H1 (cell line): ENCODE results near the gene HSPA1A. TPM values are rescaled to one million over a fixed set of nuclear protein-coding genes. Genes with fewer than 3 reads are reported as not detected.

ENCODE experiments used
- ASH2L ChIP-seq: fragments of 200-600, 300-600 bp; sonication (generic); IDR thresholded peaks from one replicate; pipeline ENCODE4 v1.7.1; 2017; ENCODE audit warnings: low read length
- ATF2 ChIP-seq: IDR thresholded peaks from 2 replicates; pipeline ENCODE4 v1.6.1; 2012; ENCODE audit warnings: low read length, inconsistent platforms
- CEBPB ChIP-seq: IDR thresholded peaks from 2 replicates; pipeline ENCODE4 v1.6.1; 2012; ENCODE audit warnings: low read depth, low read length
- CREB1 ChIP-seq: IDR thresholded peaks from 2 replicates; pipeline ENCODE4 v1.6.1; 2012; ENCODE audit warnings: inconsistent platforms
- E2F6 ChIP-seq: IDR thresholded peaks from 2 replicates; pipeline ENCODE4 v1.6.1; 2012; ENCODE audit warnings: inconsistent platforms
- EGR1 ChIP-seq: IDR thresholded peaks from 2 replicates; pipeline ENCODE4 v1.6.1; 2011; ENCODE audit warnings: low read depth, low read length, borderline replicate concordance
- GTF2F1 ChIP-seq: IDR thresholded peaks from 2 replicates; pipeline ENCODE4 v1.6.1; 2012; ENCODE audit warnings: low read depth, low read length, improper control_type of control experiment, borderline replicate concordance
- HDAC2 ChIP-seq, 2 experiments: fragments of 300-600 bp in 1 of 2; sonication (generic) in 1 of 2; IDR thresholded peaks; 2 replicates each; pipeline ENCODE4 v1.6.1; 2011 to 2012; ENCODE audit warnings: low read depth in 2 of 2, low read length in 2 of 2, mild to moderate bottlenecking in 2 of 2, moderate library complexity in 2 of 2, borderline replicate concordance in 1 of 2, inconsistent platforms in 1 of 2
- JUND ChIP-seq: IDR thresholded peaks from 2 replicates; pipeline ENCODE4 v1.6.1; 2011; ENCODE audit warnings: mild to moderate bottlenecking, improper control_type of control experiment, low read length
- KDM1A ChIP-seq: fragments of 200-600, 300-600 bp; sonication (generic); IDR thresholded peaks from 2 replicates; pipeline ENCODE4 v1.7.1; 2016; ENCODE audit warnings: mild to moderate bottlenecking, low read length, borderline replicate concordance
- MAFK ChIP-seq: IDR thresholded peaks from 2 replicates; pipeline ENCODE4 v1.6.1; 2012; ENCODE audit warnings: low read depth, mild to moderate bottlenecking, improper control_type of control experiment, low read length
- NRF1 ChIP-seq: IDR thresholded peaks from 2 replicates; pipeline ENCODE4 v1.6.1; 2011; ENCODE audit warnings: mild to moderate bottlenecking, low read depth, low read length, improper control_type of control experiment
- PHF8 ChIP-seq: fragments of 200-600 bp; sonication (generic); conservative IDR thresholded peaks from 2 replicates; pipeline ENCODE4 v1.7.1; 2012; ENCODE audit warnings: low read depth, mild to moderate bottlenecking, inconsistent platforms, low read length, moderate library complexity
- POLR2A ChIP-seq, 2 experiments: IDR thresholded peaks; 1 replicate in 1 of 2; 2 replicates in 1 of 2; pipeline ENCODE4 v1.6.1; 2011; ENCODE audit warnings: low read depth in 2 of 2, low read length in 2 of 2, mild to moderate bottlenecking in 2 of 2; ENCODE audit errors: control extremely low read depth in 1 of 2
- SAP30 ChIP-seq: fragments of 300-600 bp; sonication (generic); IDR thresholded peaks from 2 replicates; pipeline ENCODE4 v1.7.1; 2012; ENCODE audit warnings: low read length, moderate library complexity, mild to moderate bottlenecking, inconsistent platforms; ENCODE audit not compliant: insufficient read depth, insufficient replicate concordance
- SIN3A ChIP-seq, 2 experiments: IDR thresholded peaks in 1 of 2; conservative IDR thresholded peaks in 1 of 2; 2 replicates each; pipeline ENCODE4 v1.6.1; 2011 to 2012; ENCODE audit warnings: low read length in 2 of 2, improper control_type of control experiment in 1 of 2, low read depth in 1 of 2, mild to moderate bottlenecking in 1 of 2
- SIX5 ChIP-seq: IDR thresholded peaks from 2 replicates; pipeline ENCODE4 v1.6.1; 2011; ENCODE audit warnings: mild to moderate bottlenecking, low read depth, low read length
- SP4 ChIP-seq: IDR thresholded peaks from 2 replicates; pipeline ENCODE4 v1.6.1; 2012; ENCODE audit warnings: low read length, inconsistent platforms
- TAF1 ChIP-seq: IDR thresholded peaks from 2 replicates; pipeline ENCODE4 v1.6.1; 2011; ENCODE audit warnings: mild to moderate bottlenecking, low read depth, low read length
- TBP ChIP-seq: IDR thresholded peaks from 2 replicates; pipeline ENCODE4 v1.6.1; 2011; ENCODE audit warnings: low read depth, low read length, improper control_type of control experiment
- TEAD4 ChIP-seq: IDR thresholded peaks from 2 replicates; pipeline ENCODE4 v1.6.1; 2012; ENCODE audit warnings: low read depth, low read length, inconsistent platforms, mixed read lengths
- YY1 ChIP-seq: IDR thresholded peaks from 2 replicates; pipeline ENCODE4 v1.6.1; 2011; ENCODE audit warnings: low read depth, mild to moderate bottlenecking, low read length
- polyA plus RNA-seq, 7 experiments: library from polyadenylated mRNA; depleted of rRNA in 3 of 7; stranded (reverse) in 5 of 7; unstranded in 2 of 7; fragments of >200 nt in 5 of 7; fragments of 200-250 nt in 2 of 7; gene quantifications; 1 replicate in 5 of 7; 2 replicates in 1 of 7; 4 replicates in 1 of 7; pipeline versions ENCODE4 v1.2.1 to v1.2.3, GENCODE V29; 2011 to 2013; ENCODE audit warnings: missing spikeins in 2 of 7, mixed read lengths in 2 of 7
- total RNA-seq: library from RNA; stranded (reverse); fragmentation: NEBNext Ultra II Directional; extraction: Animal tissue kit (Norgen Biotek cat#: 25700); gene quantifications from 2 replicates; pipeline ENCODE4 v1.2.1, GENCODE V29; 2021

HSPA1A gene
- total and polyA plus RNA-seq, 2 of the 8 experiments (the other 6 are each of a cell fraction or from before 2014, with no cell fraction given): 40.7 to 54.0 TPM

DNA sequence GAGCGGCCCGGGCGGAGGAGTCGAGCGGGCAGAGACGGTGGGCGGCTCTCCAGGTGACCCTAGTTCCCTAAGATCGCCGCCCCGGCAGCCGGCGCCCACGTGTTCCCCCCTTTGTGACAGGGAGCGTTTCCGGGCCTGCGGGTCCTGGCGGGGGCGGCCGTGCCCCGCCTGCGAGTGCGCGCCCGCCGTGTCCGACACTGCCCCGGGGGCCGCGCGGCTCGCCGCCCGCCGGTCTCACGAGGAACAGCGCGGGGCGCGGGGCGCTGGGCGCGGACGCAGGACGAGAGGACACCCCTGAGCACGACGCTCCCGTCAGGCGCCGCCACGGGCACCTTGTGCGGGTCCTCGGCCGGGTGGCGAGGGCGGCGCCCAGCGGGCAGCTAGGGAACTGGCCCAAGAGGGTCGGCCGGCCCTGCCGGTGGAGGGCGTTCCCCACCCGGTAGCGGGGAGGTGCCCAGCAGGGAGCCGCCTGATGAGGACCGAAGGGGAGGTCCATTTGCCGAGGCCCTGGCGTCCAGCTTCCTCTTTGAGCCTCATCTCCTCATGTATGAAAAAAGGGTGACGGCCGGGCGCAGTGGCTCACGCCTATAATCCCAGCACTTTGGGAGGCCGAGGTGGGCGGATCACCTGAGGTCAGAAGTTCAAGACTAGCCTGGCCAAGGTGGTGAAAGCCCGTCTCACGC, 19.6 kb upstream of the HSPA1A start, which contains the start of gene VARS1 (continued):
- TF ChIP-seq SIX5 (no peak), SIN3A (conservative IDR thresholded peaks at IDR 0.05 in 1 of 2, IDR thresholded peaks at IDR 0.05 in 1 of 2; ENCODE audit: low read depth in 1 of 2, low read length in 2 of 2) (peak; percentile 69 to 96), TBP (peak; percentile 58; the same call in 1 of the 2 replicates), E2F6 (peak; percentile 51; the same call in 1 of the 2 replicates), CREB1 (no peak), GTF2F1 (peak; percentile 66; the same call in 1 of the 2 replicates), ASH2L (no peak), KDM1A (no peak; the same call in none of the 2 replicates), SP4 (peak; percentile 97), PHF8 (no peak), JUND (no peak; the same call in 1 of the 2 replicates), MAFK (no peak), POLR2A (IDR thresholded peaks at IDR 0.05; ENCODE audit: control extremely low read depth in 1 of 2, low read depth in 2 of 2, low read length in 2 of 2) (peak in 1 of 2 experiments; percentile 72; a peak in 2 of 3 replicates), TEAD4 (peak; percentile 1; the same call in 1 of the 2 replicates), CEBPB (no peak; the same call in 1 of the 2 replicates), TAF1 (peak; percentile 31; the same call in 1 of the 2 replicates), EGR1 (peak; percentile 45; the same call in 1 of the 2 replicates), NRF1 (no peak), YY1 (peak; percentile 28; the same call in 1 of the 2 replicates), SAP30 (no peak), HDAC2 (IDR thresholded peaks at IDR 0.05; ENCODE audit: borderline replicate concordance in 1 of 2, low read depth in 2 of 2, low read length in 2 of 2) (peak; percentile 4 to 66; a peak in 1 of 4 replicates), ATF2 (0 out of 2 replicates have a peak, but pooled peaks have one; percentile 26)
